HG02678 (cell line): ENCODE results near the gene KIF26B.

ENCODE experiments used
- ATAC-seq: cut with Tn5 transposase; IDR thresholded peaks from one replicate; pipeline ENCODE4 v1.9.1; 2021; ENCODE audit warnings: mild to moderate bottlenecking, moderate library complexity; ENCODE audit not compliant: unreplicated experiment

KIF26B gene

DNA sequence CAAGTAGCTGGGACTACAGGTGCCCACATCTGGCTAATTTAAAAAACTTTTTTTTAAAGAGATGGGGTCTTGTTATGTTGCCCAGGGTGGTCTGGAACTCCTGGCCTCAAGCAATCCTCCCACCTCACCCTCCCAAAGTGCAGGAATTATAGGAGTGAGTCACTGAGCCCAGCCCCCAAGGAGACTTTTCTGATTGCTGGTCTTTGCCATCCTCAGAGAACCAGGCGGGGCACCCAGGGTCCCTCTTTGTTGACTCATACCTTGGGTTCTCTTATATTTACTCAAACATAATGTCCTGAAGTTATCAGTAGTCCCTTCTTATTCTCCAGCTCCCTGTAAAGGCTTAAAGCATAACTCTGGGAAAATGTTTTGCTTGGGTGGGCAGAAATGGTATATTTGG, 51.1 kb downstream of the KIF26B start:
- no peak for ATAC-seq

DNA sequence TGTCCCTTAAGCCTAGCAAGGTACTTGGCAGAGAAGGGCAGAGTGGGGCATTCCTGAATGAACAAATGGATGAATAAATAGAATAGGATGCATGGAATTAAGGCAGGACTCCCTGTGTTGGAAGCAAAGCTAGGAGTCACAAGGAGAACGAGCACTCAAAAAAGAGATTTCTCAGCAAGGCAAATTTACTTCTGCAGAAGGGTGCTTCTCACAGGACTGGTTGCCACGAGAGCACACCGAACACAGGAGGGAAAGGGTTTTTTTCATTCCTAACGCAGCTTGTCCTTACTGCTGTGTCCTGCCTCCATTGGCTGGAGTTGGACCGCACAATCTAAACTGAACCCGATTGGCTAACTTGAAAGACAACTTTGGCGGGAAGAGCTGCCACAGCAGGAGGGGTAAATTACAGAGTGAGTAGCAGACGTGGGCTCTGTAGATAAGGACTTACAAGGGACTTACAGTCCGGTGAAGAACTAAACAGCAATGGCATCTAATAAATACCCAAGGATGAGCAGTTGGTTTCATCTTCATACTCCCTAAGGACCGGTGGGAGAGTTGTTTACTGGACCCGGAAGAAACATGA, 52.4 kb downstream of the KIF26B start:
- no peak for ATAC-seq

DNA sequence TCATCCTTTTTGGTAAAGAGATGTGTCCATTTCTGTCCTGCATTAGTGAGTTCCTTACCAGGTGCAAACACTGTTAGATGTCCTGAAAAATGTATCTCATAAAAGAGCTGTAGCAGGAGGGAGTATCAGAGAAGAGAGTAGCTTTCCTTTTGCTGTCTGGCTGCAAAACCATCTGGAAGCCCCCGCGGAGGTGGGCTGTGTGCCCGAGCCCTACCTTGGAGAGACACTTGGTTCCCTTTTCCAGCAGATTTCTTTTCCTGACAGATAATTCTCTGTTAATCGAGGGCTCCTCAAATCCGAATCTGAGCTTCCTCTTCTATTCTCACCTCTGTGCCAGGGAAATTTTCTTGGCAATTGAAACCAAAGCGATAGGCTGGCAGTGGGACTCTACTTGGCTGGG, 53.0 kb downstream of the KIF26B start:
- no peak for ATAC-seq

- no peak for ATAC-seq
Measured at GRCh38 chr1:245209658-245210435, 55.1 kb downstream of the KIF26B start.

GRCh38 chr1:245211035-245211749, 56.4 kb downstream of the KIF26B start:
- no peak for ATAC-seq

- no peak for ATAC-seq
Measured at GRCh38 chr1:245211761-245212160, 57.0 kb downstream of the KIF26B start.

- ATAC-seq = no peak
Measured at GRCh38 chr1:245212221-245212710, 57.5 kb downstream of the KIF26B start.

- no peak for ATAC-seq
Measured at GRCh38 chr1:245213066-245213831, 58.5 kb downstream of the KIF26B start.

DNA sequence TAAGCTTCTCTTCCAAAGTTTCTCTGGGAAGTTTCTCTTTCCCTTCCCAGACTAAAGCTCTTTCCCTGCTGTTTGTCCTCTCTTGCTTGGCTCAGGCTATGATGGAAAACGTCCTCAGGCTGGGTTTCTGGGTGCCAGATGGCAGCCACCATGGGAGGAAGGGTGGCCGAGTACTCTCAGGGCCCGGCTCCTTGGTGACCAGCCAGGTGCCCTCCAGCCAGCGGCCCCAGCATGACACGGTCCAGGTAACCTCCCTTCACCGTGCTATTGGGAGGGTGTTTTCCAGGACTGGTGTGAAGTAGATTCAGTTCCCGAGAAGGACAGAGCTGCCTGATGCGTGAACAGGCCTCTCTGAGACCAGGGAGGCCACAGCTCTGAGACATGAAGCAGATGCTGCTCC, 60.3 kb downstream of the KIF26B start:
- ATAC-seq = no peak

DNA sequence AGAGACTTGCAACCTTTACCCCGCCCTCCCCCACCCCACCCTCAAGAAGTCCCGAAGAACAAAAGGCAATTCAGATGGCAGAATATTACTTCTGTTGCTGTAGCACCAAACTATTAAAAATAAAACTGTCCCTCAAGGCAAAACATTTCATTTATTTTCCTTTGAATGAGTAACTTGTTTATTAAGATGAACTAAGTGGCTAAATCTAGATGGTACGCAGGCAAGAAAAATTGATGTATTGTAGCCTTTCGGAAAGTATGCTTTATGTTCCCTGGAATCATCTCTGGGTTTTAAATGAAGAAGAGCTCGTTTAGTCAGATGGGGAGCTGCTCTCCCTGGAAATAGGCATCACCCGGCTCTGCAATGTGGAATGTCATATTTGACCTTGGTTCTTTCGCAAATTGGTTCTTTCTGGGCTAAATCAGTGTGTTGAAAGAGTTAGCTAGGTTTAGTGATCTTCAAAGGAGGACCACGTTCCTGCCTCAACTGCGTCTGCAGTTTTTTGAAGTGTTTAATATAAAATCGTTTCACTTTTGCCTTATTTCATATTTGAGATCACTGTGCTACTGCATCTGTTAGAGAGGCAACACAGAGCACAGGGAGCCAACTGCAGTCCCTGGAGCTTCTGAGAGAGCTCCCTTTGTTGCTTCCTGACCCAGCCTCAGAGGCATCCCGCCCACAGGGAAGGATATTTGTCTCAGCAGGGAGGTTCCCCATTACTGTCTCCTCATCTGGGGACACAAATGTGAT, 61.8 kb downstream of the KIF26B start:
- ATAC-seq = no peak

DNA sequence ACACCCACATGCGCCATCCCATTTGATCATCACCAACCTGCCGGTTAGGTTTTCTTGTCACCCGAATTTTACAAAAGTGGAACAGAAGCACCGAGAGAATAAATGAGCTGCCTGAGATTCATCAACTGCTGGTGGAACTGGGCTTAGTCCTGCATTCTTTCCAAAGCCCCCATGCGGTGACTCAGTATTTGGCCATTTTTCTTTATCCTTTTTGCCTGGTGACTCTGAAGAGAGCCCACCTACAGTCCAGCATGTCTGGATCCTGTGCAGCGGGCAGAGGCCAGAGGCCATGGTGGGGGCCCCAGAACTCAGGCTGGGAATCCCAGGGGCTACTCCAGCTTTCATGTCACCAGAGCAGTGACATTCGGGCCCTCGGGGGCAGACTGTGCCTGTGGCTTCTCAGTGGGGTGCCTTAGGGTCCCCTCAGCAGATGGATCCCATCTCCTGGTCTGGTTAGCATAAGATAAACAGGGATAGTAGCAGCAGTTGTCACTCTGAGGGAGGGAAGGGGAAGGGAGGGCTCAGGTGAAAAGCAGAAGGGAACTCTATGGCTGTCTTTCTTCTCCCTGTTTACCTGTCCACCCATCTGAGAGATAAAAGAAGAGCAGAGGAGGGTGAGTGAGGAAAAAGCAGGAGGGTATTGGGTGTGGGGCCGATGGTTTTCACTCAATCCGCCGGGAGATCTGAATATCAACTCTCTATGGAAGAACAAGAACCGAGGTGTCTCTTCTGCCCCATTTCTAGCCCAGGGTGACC, 63.2 kb downstream of the KIF26B start:
- no peak for ATAC-seq

DNA sequence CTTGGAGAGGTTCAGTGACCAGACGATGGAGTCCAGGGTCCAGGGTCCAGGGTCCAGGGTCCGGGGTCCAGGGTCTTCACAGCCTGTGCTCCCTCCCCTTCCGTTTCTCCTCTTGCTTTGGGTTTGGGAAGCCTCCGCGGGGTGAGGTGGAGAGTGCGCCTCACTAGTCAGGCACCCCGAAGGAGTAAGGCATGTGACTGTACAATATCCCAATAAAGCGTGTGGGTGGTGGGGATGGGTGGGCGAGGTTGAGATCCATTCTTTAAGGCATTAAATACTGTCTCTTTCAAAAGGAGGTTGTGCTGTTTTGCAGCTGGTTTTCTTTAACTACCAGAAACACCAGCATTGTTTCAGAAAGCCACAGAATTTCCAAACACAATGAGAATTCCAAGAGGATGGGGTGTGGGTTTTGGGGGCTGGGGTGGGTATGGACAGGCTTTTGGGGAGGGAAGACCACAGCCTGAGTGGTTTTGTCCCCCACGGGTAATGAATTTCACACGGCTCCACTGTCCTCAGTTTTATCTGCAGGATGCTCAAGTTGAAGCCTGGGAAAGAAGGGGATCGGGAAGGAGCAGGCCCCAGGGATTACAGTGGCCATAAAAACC, 65.7 kb downstream of the KIF26B start:
- no peak for ATAC-seq

DNA sequence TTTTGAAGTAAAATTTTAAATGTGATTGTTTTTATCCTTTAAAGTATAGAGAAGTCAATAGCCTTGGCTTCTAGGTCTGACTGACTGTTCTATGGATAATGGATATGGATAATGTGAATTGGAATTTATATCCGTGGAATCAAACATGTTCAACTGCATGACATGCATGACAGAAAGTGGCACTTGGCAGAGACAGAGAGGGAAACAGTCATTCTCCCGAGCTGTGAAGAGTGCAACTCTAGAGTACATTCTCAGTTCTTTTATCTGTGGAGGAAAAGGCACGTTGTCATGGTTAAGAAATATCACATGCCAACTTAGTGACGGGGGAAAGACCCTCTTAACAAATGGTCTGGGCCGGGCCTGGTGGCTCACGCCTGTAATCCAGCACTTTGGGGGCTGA, 67.0 kb downstream of the KIF26B start:
- ATAC-seq = no peak

GRCh38 chr1:245222931-245223595, 68.3 kb downstream of the KIF26B start:
- ATAC-seq = no peak

- ATAC-seq = no peak
Measured at GRCh38 chr1:245225322-245226202, 70.8 kb downstream of the KIF26B start.

DNA sequence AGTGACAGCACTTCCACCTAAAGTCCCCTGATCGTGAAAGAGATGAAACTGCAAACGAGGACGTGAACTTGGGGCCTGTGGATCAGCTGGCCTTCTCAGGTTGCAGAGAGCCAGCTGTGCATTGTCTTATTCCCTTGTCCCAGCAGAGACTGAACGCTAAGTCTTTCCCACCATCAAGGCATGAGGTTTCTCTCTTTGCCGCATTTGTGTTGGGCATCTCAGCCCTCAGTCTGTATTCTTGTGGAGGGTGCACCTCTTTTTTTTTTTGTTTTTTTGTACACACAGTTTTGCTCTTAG, 71.4 kb downstream of the KIF26B start:
- ATAC-seq = no peak

- no peak for ATAC-seq
Measured at GRCh38 chr1:245229051-245229450, 74.3 kb downstream of the KIF26B start.

DNA sequence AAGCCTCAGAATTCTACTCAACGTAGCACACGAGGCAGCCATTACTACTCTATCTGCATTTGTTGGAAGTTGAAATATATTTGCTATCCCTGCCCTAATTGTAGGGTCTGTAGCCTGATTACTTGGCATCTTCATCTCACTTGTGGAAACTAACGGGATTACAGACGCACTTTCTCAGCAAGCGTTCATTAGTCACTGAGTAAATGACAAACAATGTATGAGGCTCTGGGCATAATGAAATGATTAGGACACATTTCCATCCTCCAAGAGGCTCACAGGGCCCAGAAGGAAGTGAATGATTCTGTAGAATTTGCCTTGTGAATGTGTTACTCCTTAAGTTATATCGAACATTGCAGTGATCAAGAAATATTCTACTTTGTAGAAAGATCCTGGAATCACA, 78.1 kb downstream of the KIF26B start:
- ATAC-seq = no peak
